Mucosa of descending colon (tissue), 3 donors: ENCODE measurements around the gene CDC34. TPM values are rescaled to one million over a fixed set of nuclear protein-coding genes. Genes with fewer than 3 reads are reported as not detected.

Source experiments
- ATAC-seq: fragments of 200-7000 bp; cut with Tn5 transposase; one replicate; pipeline ENCODE4 v1.9.1; 2020; ENCODE audit warnings: mild to moderate bottlenecking, moderate library complexity
- DNase-seq, 3 donors: peaks; one replicate each; pipeline ENCODE4 v3.0.0-alpha.2; 2020
- H3K36me3 ChIP-seq: fragments of 200-600 bp; one replicate; pipeline ENCODE4 v1.8.0; 2021; ENCODE audit warnings: low read depth, mild to moderate bottlenecking
- H3K4me1 ChIP-seq: fragments of 200-600 bp; one replicate; pipeline ENCODE4 v1.8.0; 2021; ENCODE audit warnings: low read depth, mild to moderate bottlenecking
- H3K4me3 ChIP-seq: fragments of 200-600 bp; one replicate; pipeline ENCODE4 v1.8.0; 2021; ENCODE audit warnings: mild to moderate bottlenecking
- H3K9me3 ChIP-seq: fragments of 200-600 bp; one replicate; pipeline ENCODE4 v1.8.0; 2021; ENCODE audit warnings: mild to moderate bottlenecking
- intact Hi-C, 2 donors: fragments of 100-400 bp; cut with DNase I in 1 of 2; cut with micrococcal nuclease in 1 of 2; formaldehyde crosslinking; loops; one replicate each; pipeline versions ENCODE4 v1.11.0 to v1.11.1; 2022; cut with DNase I, micrococcal nuclease
- total RNA-seq, 3 donors: library from RNA; stranded (reverse); fragmentation: NEBNext Ultra II Directional in 2 of 3; extraction: Animal tissue kit (Norgen Biotek cat#: 25700) in 2 of 3; gene quantifications; one replicate each; pipeline versions ENCODE4 v1.2.1 to v1.2.4, GENCODE V29; 2021 to 2023
- TF ChIP-seq, protein P1 (sequence below): fragments of 200-600 bp; IDR thresholded peaks from one replicate; pipeline ENCODE4 v1.8.0; 2022; ENCODE audit warnings: antibody characterized with exemption, mild to moderate bottlenecking
- donor health status: DM: no; HTN: no; CAD: no; lungs with moderate emphysema.
- donor health status: DM: no; HTN: no; CAD: no.
- donor health status: DM: no; HTN: yes; CAD: no.

The CDC34 gene
- total RNA-seq, 3 donors from 2014 or later = 64.6 to 78.0 (median 71.2) TPM

DNA sequence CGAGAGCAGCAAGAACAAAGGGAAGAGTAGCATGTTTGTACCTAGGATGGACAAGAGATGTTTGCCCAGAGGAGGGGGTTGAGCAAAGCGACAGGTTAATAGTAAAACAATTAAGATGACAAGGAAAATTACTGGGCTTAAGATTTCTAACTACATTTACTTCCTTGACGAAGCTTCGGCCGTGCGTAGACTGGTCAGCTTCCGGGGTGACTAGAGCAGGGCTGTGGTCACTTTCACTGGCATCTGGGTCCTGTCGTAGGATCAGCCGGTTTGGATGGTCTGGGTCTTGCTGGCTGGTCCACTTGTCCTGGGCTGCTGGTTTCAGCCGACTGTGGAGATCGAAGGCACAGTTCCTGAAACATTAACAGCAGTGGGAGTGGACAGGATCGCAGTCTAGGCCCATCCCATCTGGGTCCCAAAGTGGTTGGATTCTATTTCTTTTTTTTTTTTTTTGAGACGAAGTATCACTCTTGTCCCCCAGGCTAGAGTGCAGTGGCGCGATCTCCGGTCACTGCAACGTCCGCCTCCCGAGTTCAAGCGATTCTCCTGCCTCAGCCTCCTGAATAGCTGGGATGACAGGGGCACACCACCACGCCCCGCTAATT is 35.8 kb downstream of the CDC34 start:
- TF ChIP-seq, protein P1, sequence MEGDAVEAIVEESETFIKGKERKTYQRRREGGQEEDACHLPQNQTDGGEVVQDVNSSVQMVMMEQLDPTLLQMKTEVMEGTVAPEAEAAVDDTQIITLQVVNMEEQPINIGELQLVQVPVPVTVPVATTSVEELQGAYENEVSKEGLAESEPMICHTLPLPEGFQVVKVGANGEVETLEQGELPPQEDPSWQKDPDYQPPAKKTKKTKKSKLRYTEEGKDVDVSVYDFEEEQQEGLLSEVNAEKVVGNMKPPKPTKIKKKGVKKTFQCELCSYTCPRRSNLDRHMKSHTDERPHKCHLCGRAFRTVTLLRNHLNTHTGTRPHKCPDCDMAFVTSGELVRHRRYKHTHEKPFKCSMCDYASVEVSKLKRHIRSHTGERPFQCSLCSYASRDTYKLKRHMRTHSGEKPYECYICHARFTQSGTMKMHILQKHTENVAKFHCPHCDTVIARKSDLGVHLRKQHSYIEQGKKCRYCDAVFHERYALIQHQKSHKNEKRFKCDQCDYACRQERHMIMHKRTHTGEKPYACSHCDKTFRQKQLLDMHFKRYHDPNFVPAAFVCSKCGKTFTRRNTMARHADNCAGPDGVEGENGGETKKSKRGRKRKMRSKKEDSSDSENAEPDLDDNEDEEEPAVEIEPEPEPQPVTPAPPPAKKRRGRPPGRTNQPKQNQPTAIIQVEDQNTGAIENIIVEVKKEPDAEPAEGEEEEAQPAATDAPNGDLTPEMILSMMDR = no peak
- DNase-seq (no peak), ATAC-seq (no peak)
- Histone ChIP-seq H3K36me3 (no peaks in the 10 kb centered on the region), H3K9me3 (no peaks in the 10 kb centered on the region), H3K4me1 (peaks cover 5% of the 10 kb centered on the region), H3K4me3 (no peak overlapping the region)
- intact Hi-C loops = no loop called here

DNA sequence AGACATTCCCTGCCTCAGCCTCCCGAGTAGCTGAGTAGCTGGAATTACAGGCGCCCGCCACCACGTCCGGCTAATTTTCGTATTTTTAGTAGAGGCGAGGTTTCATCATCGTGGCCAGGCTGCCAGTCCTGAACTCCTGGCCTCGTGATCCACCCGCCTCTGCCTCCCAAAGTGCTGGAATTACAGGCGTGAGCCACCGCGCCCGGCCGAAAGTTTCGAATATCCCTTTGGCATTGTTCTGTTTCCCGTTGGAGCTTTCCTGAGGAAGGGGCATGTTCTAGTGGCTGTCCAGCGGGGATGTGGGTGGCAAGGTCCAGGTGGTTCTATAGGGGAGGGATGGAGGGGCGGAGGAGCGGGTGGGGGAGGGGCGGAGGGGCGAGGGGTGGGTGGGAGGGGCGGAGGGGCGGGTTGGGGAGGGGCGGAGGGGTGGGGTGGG is 38.7 kb downstream of the CDC34 start:
- ATAC-seq (no peak), DNase-seq (peak in 2 of 3 donors; percentile 69 to 70)
- Histone ChIP-seq H3K36me3 (no peaks in the 10 kb centered on the region), H3K9me3 (no peaks in the 10 kb centered on the region), H3K4me1 (peaks cover 19% of the 10 kb centered on the region), H3K4me3 (no peak overlapping the region)
- TF ChIP-seq, protein P1 = no peak
- intact Hi-C loops = no loop called here

DNA sequence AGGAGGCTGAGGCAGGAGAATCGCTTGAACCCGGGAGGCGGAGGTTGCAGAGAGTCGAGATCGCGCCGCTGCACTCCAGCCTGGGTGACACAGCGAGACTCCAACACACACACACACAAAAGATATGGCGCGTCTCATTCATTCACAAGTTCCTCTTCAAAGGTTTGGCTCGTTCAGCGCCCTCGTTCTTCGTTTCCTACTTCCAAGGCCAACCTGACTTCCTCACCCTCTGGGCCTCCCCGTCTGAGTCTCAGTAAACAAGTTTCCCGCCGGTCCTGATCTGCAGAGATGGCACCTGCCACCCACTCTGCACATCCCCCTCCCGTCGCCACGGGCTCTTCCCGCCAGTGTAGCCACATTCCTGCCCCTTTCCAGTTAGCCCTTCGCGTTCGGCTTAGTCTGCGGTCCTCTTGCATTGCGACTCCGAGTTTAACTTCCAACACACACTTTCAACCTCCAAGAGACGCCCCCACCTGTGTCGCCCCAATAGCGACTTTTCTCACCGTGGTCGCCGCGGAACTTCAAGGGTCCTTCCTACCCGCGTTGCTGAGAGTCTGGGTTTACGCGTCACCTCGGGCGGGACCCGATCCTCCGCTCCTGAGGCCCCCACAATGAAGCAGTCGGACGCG is 39.5 kb downstream of the CDC34 start:
- peak overlapping the region; percentile 3 for H3K4me3 ChIP-seq
- intact Hi-C loops = no loop called here
- DNase-seq (peak; percentile 67 to 78 (median 76)), ATAC-seq (peak; percentile 46)
- H3K9me3 ChIP-seq = no peaks in the 10 kb centered on the region
- no peaks in the 10 kb centered on the region for H3K36me3 ChIP-seq
- H3K4me1 ChIP-seq = peaks cover 27% of the 10 kb centered on the region
- TF ChIP-seq, protein P1 = no peak

DNA sequence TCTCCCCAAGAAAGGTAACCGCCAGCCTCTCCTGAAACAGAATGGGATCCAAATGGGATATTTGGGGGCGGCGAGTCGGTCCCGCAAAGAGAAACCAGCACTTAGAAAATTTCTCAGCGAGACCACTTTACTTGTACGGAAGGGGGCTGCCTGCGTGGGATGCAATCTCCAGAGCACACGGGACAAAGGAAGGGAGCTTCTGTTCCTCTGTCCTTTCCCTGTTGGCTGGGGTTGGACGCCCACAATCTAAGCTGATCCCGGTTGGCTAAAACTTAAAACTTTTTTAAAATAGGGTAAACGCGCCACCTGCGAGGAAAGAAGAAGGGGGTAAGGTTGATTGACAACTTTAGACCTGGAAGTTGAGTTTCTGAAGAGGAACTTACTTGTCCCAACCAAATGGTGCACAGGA is 40.0 kb downstream of the CDC34 start:
- Histone ChIP-seq H3K4me3 (peak overlapping the region; percentile 3), H3K4me1 (peaks cover 31% of the 10 kb centered on the region), H3K36me3 (no peaks in the 10 kb centered on the region), H3K9me3 (no peaks in the 10 kb centered on the region)
- TF ChIP-seq, protein P1 = no peak
- ATAC-seq (peak; percentile 21), DNase-seq (no peak)
- intact Hi-C loops = no loop called here

DNA sequence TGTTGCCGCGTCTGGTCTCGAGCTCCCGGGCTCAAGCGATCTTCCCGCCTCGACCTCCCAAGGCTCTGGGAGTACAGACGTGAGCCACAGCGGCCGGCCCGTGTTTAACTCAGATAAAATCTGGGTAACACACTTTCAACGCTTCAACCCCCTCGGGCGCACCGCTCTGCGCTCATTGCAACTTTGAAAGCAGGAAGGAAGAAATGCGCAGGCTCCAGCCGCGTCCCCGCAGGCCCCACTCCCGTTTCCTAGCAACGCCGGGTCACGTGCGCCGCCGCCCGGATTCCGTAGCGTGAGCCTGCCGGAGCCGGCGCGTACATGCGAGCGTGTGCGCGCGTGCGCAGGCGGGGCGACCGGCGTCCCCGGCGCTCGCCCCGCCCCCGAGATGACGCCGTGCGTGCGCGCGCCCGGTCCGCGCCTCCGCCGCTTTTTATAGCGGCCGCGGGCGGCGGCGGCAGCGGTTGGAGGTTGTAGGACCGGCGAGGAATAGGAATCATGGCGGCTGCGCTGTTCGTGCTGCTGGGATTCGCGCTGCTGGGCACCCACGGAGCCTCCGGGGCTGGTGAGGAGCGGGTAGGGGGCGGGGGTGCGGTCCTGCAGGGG is 40.7 kb downstream of the CDC34 start, which contains the start of gene BSG:
Gene BSG, plus strand, starts transcription at position 457 of the 603 bp plus-strand sequence. Its CDS starts 39 bp downstream, at position 496.
- H3K4me3 ChIP-seq = peak within 1 kb of the TSS; percentile 97
- H3K4me1 ChIP-seq = peaks cover 31% of the 10 kb centered on the region
- H3K36me3 ChIP-seq = no peaks in the 10 kb centered on the region
- peak; percentile 92 for ATAC-seq
- TF ChIP-seq, protein P1 = no peak
- DNase-seq = peak; percentile 98 to 99 (median 99)
- H3K9me3 ChIP-seq = no peaks in the 10 kb centered on the region
- intact Hi-C loops = no loop called here
